Measurements from ENCODE around the gene MRPL40. TPM values are rescaled to one million over a fixed set of nuclear protein-coding genes. Genes with fewer than 3 reads are reported as not detected.

The MRPL40 gene
- total and polyA plus RNA-seq, 2 donors (not counting 3 experiments of a cell fraction or from before 2014, with no cell fraction given) = 17.5 to 27.4 TPM

DNA sequence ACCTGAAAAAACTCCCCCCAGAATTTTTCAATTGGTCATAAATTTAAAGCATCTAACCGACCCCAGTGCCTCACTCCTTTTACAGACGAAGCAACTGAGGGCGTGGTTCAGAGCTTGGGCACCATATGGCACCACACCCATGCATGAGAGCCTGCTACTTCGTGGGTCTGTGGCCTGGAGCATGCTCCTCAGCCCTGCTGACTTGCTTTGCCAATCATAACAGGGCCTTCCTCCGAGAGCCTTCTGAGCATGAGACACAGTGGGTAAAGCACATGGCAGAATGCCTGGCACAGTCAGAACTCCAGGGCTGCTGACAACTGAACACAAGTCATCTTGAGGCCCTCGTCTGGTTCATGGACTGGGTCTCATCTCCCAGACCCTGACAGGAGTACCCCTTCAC, 34.1 kb upstream of the MRPL40 start:
- FAIRE-seq = no peak
- intact Hi-C loops (cut with micrococcal nuclease) = no loop called here
- no TSS peak for BruUV-seq (replicated peaks)

DNA sequence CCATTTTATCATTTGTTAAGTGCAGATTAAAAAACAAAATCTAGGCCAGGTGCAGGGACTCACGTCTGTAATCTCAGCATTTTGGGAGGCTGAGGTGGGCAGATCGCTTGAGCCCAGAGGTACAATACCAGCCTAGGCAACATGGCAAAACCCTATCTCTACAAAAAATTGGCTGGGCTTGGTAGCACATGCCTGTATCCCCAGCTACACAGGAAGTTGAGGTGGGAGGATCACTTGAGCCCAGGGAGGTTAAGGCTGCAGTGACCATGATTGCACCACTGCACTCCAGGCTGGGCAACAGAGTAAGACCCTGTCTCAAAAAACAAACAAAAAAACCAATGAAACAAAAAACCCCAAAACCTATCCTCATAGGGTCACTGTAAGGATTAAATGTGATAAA, 33.7 kb upstream of the MRPL40 start:
- Histone ChIP-seq H3K4me3 (replicated peaks in 1 of 3; ENCODE audit: insufficient read depth in 1 of 3, low read depth in 1 of 3, low read length in 3 of 3) (no peak overlapping the region), H3K27me3 (ENCODE audit: control insufficient read depth in 2 of 2, insufficient read depth in 2 of 2, low read length in 2 of 2) (no peaks in the 10 kb centered on the region), H3K9me3 (replicated peaks; ENCODE audit: control insufficient read depth, insufficient read depth, low read length) (no peaks in the 10 kb centered on the region), H3K9me1 (replicated peaks; ENCODE audit: control insufficient read depth, extremely low read depth, insufficient read depth, low read length) (no peaks in the 10 kb centered on the region), H3K36me3 (ENCODE audit: control insufficient read depth in 2 of 2, extremely low read depth in 1 of 2, insufficient read depth in 2 of 2, low read length in 2 of 2) (peaks cover 13 to 24% of the 10 kb centered on the region in 2 experiments), H3K9ac (replicated peaks; ENCODE audit: extremely low read depth, insufficient read depth, low read length) (no peak overlapping the region), H2AFZ (ENCODE audit: low read depth, low read length) (no peak overlapping the region), H4K20me1 (replicated peaks; ENCODE audit: control insufficient read depth, extremely low read depth, insufficient read depth, low read length) (no peaks in the 10 kb centered on the region), H3K4me2 (ENCODE audit: insufficient read depth, low read length) (no peak overlapping the region), H3K4me1 (ENCODE audit: control insufficient read depth, extremely low read depth, insufficient read depth, low read length) (no peaks in the 10 kb centered on the region), H3K79me2 (ENCODE audit: control insufficient read depth, insufficient read depth, low read length) (no peaks in the 10 kb centered on the region), H3K27ac (ENCODE audit: insufficient read depth, low read depth, low read length) (no peak overlapping the region)
- ChIA-PET POLR2A (no interaction called here), CTCF (interaction anchor here (0.7 kb wide), 1 partner anchor 11 kb away, joined by 3 read pairs; no protein-coding TSS in a partner anchor)
- FAIRE-seq (no peak), DNase-seq (ENCODE audit: low read depth, low spot score) (no peak)
- dilution Hi-C loops (cut with MboI; ENCODE audit: extremely low pct_ligation_motif_present, low sequenced_read_pairs) = no loop called here
- BruUV-seq (replicated peaks) = no TSS peak
- intact Hi-C loops (cut with micrococcal nuclease) = no loop called here
- TF ChIP-seq, protein P1, sequence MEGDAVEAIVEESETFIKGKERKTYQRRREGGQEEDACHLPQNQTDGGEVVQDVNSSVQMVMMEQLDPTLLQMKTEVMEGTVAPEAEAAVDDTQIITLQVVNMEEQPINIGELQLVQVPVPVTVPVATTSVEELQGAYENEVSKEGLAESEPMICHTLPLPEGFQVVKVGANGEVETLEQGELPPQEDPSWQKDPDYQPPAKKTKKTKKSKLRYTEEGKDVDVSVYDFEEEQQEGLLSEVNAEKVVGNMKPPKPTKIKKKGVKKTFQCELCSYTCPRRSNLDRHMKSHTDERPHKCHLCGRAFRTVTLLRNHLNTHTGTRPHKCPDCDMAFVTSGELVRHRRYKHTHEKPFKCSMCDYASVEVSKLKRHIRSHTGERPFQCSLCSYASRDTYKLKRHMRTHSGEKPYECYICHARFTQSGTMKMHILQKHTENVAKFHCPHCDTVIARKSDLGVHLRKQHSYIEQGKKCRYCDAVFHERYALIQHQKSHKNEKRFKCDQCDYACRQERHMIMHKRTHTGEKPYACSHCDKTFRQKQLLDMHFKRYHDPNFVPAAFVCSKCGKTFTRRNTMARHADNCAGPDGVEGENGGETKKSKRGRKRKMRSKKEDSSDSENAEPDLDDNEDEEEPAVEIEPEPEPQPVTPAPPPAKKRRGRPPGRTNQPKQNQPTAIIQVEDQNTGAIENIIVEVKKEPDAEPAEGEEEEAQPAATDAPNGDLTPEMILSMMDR (IDR thresholded peaks at IDR 0.05; ENCODE audit: extremely low read depth in 1 of 2, insufficient read depth in 1 of 2, low read depth in 1 of 2, low read length in 2 of 2) = no peak
- TF ChIP-seq GATA2 (IDR thresholded peaks at IDR 0.05; ENCODE audit: insufficient read depth, insufficient read length, low read depth, low read length) (no peak), EZH2 (IDR thresholded peaks at IDR 0.05; ENCODE audit: borderline replicate concordance, low read depth, low read length, severe bottlenecking) (no peak)

More for the DNA sequence above, 34.1 kb upstream of the MRPL40 start:
- ChIA-PET POLR2A (no interaction called here), CTCF (no interaction called here)
- Histone ChIP-seq H2AFZ (ENCODE audit: low read depth, low read length) (no peak overlapping the region), H3K9ac (replicated peaks; ENCODE audit: extremely low read depth, insufficient read depth, low read length) (no peak overlapping the region), H3K9me3 (replicated peaks; ENCODE audit: control insufficient read depth, insufficient read depth, low read length) (no peaks in the 10 kb centered on the region), H3K9me1 (replicated peaks; ENCODE audit: control insufficient read depth, extremely low read depth, insufficient read depth, low read length) (no peaks in the 10 kb centered on the region), H3K4me3 (replicated peaks in 1 of 3; ENCODE audit: insufficient read depth in 1 of 3, low read depth in 1 of 3, low read length in 3 of 3) (no peak overlapping the region), H3K27ac (ENCODE audit: insufficient read depth, low read depth, low read length) (no peak overlapping the region), H3K27me3 (ENCODE audit: control insufficient read depth in 2 of 2, insufficient read depth in 2 of 2, low read length in 2 of 2) (no peaks in the 10 kb centered on the region), H3K79me2 (ENCODE audit: control insufficient read depth, insufficient read depth, low read length) (no peaks in the 10 kb centered on the region), H3K4me1 (ENCODE audit: control insufficient read depth, extremely low read depth, insufficient read depth, low read length) (no peaks in the 10 kb centered on the region), H3K36me3 (ENCODE audit: control insufficient read depth in 2 of 2, extremely low read depth in 1 of 2, insufficient read depth in 2 of 2, low read length in 2 of 2) (peaks cover 13 to 24% of the 10 kb centered on the region in 2 experiments), H3K4me2 (ENCODE audit: insufficient read depth, low read length) (no peak overlapping the region), H4K20me1 (replicated peaks; ENCODE audit: control insufficient read depth, extremely low read depth, insufficient read depth, low read length) (no peaks in the 10 kb centered on the region)
- no peak for DNase-seq (ENCODE audit: low read depth, low spot score)
- TF ChIP-seq, protein P2, sequence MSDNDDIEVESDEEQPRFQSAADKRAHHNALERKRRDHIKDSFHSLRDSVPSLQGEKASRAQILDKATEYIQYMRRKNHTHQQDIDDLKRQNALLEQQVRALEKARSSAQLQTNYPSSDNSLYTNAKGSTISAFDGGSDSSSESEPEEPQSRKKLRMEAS (IDR thresholded peaks at IDR 0.05; ENCODE audit: insufficient read depth, insufficient read length) = no peak
- no peak for TF ChIP-seq GATA2 (IDR thresholded peaks at IDR 0.05; ENCODE audit: insufficient read depth, insufficient read length, low read depth, low read length)
- dilution Hi-C loops (cut with MboI; ENCODE audit: extremely low pct_ligation_motif_present, low sequenced_read_pairs) = no loop called here

Data from endothelial cell of umbilical vein (primary cell).